HG02938 (cell line): ENCODE results near the gene ARAF.

Experiments
- ATAC-seq: cut with Tn5 transposase; IDR thresholded peaks from one replicate; pipeline ENCODE4 v1.9.1; 2021; ENCODE audit warnings: mild to moderate bottlenecking, moderate library complexity; ENCODE audit not compliant: unreplicated experiment

ARAF gene

DNA sequence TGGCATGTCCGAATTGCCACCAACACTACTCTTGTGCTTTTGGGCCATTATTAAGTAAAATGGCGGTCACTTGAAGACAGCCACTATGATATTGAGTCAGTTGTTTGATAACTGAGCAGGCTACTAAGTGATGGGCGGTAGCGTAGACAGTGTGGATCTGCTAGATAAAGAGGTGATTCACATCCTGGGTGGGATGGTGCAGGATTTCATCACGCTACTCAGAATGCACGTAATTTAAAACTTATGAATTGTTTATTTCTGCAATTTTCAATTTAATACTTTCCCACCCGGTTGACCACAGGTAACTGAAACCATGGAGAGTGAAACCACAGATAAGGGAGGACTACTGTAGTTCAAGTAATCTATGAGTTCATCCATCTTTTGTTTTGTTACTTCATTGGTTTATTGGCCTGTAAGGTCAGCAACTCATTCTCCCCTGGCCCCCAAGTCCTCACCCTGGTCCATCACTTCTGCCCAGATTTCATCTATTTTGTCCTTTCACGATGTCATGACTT is 2.9 kb downstream of the ARAF start:
- ATAC-seq = no peak

DNA sequence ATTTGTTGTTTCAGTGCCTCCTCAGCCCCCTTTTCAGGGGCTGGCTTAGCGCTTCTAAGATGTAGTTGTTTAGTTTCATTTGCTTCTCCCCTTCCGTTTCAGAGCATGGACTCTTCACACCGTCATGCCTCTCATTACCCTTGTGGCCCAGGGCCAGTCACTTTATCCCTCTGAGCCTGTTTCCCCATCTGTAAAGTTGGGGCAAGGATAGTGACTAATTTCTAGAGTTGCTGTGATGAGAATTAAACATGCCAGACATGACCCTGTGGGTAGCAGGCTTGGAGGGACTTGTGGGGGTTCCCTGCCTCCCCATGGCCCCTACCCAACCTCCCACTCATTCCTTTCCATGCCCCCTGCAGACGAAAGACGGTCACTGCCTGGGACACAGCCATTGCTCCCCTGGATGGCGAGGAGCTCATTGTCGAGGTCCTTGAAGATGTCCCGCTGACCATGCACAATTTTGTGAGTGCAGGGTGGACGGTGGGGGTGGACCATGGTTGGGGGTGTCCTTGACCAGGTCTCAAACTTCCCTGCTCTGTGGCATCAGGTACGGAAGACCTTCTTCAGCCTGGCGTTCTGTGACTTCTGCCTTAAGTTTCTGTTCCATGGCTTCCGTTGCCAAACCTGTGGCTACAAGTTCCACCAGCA is 3.6 kb downstream of the ARAF start:
- no peak for ATAC-seq

DNA sequence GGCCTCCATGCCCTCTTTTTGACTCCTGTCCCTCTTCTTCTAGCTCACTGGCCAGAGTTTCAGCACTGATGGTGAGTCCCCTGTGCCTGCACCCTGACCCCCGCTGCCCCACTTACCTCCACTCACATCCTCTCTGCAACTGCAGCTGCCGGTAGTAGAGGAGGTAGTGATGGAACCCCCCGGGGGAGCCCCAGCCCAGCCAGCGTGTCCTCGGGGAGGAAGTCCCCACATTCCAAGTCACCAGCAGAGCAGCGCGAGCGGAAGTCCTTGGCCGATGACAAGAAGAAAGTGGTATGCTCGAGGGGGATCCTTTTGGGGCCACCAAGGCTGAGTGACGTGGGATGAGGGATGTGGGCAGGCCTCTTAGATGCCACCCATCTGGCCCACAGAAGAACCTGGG is 5.8 kb downstream of the ARAF start:
- no peak for ATAC-seq

DNA sequence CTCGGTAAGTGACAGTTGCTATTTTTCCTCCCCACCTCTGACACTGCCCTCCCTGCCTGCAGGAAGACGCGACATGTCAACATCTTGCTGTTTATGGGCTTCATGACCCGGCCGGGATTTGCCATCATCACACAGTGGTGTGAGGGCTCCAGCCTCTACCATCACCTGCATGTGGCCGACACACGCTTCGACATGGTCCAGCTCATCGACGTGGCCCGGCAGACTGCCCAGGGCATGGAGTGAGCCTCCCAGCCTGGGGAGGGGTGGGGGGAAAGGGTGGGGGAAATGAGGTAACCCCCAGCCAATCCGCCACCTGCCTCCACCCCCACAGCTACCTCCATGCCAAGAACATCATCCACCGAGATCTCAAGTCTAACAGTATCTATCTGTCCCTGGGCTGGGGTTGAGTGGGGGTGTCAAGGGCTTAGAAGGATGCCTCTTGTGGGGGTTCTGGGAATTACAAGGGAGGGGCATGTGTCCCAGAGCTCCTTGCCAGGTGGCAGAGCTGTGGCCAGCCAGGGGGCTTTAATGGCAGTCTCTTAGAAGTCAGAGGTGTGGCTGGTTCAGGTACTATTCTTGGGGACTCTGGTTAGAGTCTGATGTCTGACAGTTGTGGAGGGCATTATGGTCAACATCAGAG is 7.8 kb downstream of the ARAF start:
- no peak for ATAC-seq

DNA sequence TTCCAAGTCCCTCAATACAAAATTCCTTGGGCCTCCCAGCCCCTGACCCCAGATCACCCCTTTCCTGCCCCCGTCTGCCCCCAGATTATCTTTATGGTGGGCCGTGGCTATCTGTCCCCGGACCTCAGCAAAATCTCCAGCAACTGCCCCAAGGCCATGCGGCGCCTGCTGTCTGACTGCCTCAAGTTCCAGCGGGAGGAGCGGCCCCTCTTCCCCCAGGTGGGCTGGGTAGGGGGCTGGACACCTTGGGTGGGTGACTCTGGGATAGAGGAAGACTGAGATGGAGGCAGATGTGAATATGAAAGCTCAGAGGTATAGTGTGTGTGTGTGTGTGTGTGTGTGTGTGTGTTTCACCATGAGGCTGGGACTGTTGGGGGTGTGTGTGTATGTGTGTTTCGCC is 9.8 kb downstream of the ARAF start:
- no peak for ATAC-seq

DNA sequence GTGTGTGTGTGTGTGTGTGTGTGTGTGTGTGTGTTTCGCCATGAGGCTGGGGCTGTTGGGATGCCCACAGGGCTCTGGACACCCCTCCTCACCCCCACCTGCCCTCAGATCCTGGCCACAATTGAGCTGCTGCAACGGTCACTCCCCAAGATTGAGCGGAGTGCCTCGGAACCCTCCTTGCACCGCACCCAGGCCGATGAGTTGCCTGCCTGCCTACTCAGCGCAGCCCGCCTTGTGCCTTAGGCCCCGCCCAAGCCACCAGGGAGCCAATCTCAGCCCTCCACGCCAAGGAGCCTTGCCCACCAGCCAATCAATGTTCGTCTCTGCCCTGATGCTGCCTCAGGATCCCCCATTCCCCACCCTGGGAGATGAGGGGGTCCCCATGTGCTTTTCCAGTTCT is 10.2 kb downstream of the ARAF start:
- no peak for ATAC-seq

DNA sequence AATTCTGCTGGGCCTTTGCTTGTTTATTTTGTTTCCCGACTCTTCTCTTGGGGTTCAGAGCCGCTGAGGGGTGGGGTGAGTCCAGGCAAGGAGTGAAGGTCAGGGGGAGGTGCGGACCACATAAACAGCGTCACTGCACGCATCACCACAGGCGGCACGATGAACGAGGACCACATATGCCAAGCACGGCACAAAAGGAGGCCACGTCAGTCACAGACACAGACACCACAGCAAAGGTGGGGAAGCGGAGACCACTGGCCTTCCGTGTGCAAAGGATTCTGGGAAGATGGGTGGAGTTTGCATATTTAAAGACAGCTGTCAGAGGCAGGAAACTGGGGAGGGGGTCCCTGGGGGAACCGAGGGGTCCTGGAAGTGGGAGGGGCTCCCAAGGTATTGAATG is 10.9 kb downstream of the ARAF start:
- ATAC-seq = no peak

DNA sequence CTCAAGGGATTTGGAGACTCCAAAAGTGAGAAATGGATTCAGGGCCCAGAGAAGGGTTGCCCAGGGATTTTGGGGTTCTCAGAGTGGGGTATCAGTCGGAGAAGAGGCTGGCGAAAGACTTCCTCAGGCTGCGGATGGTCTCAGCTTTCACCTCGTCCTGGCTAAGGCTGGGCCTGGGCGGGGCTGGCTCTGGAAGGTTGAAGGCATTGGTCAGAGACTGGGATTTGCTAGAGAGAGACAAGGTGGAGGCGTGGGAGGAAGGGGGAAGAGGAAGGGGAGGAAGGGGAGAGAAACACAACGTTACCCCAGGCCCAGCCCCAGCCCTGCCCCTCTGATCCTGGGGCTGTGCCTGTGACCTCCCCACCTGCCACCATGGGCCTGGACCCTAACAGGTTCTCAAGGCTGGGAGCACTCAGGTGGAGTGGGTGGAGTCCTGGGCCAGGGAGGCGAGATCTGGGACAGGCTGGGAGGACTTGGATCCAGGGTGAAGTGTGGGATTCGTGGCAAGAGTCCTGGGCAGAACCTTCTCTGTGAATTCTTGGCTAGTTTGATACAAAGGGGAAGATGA is 11.9 kb downstream of the ARAF start:
- ATAC-seq = no peak

DNA sequence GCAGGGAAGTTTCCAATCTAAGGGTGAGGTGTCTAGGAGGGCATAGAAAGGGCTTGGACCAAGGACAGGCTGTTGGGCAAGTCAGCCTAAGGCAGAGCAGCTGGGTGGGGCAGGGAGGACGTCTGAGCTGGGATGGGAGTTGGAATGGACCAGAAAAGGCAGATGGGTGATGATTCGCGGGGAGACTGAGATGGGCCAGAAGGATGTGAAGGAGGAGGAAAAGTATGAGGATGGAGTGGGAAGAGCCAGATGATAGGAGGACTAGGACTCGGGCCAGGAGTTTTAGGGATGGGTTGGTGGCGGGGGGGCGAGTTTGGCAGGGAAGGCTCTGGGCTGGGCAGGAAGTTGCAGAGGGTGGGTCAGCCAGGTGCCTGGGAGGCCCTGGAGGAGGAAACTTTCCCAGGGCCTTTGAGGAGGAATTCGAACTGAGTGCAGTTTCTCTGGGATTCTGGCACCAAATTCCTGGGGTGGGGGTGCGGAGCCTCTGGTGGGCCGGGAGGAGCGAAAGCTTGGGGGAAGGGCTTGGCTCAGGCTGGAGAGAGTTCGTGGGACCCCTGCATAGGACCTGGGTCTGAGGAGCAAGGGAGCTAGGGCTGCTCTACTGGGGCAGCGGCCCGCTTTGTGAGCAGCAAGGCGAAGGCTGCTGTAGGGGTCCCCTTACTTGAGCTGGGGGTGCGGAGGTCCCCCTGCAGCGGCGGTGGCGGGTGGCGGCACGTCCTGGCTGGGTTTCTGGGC is 12.5 kb downstream of the ARAF start:
- no peak for ATAC-seq

DNA sequence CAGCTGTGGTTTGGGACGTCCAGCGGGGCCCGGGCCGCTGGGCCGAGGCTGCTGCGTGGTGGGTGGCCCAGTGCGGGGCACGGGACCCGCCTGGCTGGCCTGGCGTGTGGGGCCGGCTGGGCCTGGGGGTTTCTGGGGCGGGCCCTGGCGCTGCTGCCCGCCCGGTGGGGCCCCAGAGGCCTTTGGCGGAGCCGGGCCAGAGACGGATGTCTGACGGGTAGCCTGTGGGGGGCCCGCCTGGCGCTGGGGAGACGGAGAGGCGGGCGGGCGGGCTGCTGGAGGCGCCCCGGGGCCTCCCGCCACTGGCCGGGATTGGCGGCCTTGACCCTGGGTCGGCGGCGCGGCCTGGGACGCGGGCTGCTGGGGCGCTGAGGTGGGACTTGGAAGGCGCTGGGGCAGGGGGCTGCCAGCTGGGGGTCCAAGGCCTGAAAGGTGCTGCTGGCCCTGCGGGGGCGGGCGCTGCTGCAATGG is 13.1 kb downstream of the ARAF start:
- ATAC-seq = no peak

DNA sequence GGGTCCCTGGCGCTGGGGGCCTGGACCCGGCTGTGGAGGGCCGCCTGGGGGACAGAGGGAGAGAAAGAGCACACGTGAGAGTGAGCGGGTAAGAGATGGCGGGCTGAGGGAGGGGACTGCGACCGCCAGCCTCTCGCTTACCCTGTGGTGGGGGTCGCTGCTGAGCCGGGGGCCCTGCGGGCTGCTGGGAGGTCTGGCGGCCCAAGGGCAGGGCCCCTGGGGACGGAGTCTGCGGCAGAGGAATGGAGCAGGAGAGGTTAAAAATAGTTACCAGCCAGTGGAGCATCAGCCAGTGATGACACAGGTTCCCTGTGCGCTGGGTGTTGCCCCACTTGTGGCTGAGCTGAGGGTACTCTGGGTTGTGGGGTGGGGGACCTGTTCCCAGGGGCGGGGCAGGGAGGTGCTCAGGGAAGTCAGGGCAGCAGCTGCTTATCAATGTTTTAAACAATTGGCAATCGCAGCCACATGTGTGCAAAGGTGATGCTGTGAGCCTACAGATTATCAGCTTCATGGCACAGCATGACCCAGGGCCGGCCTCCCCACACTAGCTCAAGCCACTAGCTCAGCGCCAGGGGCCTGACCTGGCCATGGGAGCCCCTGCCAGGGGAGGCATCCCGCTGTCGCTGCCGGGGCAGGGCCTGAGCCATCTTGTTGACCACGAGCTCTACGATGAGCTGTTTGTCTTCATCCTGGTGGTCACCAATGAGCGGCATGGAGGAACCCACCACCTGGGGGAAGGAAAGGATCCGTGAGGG is 13.7 kb downstream of the ARAF start:
- ATAC-seq = no peak

DNA sequence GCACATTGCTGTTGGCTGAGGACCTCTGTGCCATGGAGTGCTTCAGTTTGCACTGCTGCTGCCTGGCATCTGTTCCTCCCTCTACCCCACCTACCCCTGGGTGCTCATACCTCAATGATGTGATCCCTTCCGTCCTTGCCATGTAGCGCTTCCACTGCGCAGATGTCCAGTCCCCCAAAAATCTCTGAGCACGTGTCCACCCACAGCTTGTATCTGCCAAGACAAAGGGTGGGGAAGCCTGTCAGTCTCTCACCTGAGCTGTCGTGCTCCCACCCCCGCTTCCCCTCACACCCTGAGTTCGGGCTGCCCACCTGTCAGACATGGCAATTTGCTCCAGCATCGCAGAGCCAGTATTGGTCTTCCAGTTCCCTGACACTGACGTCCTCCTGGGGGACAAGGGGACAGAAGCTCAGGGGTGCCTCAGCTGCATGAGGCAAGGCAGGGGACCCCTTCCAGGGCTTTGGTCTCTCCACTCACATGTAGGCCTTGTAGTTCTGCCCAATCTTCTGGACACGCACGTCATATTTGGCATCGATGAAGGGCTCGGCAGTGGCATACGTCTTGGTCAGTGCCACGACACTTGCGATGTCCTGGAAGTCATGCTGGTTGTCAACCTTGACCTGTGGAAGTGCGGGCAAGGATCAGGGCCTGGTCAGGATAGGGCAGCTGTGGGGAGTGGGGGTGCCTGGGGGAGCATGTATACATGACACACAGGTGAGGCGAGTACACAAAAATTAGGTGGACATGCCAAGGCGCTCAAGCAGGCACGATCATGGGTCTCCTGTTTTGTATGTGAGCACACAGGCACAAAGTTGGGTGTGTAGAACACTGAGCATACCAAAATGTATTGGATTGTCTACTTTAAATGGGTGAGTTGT is 15.3 kb downstream of the ARAF start:
- ATAC-seq = no peak

DNA sequence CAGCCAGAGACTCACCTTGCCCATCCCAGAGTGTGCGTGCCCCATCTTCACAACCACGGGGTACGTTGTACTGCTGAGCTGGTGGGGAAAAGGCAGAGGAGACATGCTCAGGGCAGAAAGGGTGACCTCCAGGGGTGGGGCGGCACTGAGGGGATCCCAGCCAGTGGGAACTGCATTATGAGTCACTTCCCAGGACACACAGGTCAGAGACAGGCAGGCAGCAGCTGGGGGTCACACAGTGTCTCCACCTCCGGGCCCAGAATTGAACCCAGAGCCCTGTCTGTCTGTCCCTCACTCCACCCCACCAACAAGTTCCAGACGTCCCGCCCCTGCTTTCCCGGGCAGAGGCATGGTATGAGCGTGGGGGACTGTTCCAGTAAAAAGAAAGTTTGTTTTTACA is 16.4 kb downstream of the ARAF start:
- ATAC-seq = no peak

DNA sequence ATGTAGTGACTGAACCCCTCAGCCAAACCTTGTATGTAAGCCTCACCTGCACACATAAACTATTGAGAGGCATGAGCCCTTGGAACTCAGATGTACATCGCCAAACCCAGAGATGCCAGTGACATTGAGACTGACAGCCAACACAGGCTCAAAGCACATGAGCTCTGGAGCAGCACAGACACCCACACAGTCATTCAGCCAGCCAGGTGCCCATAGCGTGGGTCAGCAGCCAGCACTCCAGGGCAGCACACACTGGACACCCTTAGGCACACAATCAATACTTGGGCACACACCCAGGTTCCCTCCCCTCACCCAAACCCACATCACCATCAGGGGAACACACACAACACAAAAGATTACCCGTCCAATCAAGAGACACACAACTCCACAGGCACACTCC is 16.9 kb downstream of the ARAF start:
- no peak for ATAC-seq

DNA sequence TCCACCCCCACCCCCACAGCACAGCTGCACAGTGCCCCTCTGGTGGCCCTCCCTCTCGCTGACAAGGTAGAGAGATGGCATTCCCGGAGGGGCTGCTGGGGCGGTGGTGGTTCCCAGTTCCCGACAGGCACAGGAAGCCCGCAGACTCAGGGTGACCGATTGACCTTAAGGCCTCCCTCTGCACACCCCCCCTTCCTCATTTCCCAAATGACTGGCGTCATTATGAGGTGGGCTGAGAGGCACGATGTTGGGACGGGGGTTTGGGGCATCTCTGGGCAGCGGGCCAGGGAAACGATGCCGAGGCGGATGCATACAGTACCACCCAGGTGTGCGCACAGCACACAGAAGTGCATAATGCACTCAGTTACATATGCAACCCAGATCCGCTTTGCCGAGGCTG is 17.7 kb downstream of the ARAF start:
- no peak for ATAC-seq

DNA sequence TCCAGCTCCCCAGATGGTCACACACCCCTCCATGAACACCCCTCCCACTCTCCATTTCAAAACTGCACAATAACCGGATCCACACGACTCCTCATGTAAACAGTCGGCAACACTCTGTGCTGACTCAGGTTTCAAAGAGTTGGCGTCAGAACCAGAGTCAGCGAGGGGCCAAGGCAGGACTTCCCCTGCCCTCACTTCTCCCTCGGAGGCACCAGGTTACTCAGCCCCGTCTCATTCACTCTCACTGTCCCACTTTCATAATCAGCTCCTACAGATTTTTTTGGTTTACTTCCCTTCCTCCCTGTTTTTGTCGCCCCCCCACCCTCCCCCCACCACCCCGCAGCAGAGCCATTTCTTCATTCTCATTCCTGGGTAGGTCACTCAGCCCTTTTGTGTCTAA is 18.5 kb downstream of the ARAF start:
- ATAC-seq = no peak

DNA sequence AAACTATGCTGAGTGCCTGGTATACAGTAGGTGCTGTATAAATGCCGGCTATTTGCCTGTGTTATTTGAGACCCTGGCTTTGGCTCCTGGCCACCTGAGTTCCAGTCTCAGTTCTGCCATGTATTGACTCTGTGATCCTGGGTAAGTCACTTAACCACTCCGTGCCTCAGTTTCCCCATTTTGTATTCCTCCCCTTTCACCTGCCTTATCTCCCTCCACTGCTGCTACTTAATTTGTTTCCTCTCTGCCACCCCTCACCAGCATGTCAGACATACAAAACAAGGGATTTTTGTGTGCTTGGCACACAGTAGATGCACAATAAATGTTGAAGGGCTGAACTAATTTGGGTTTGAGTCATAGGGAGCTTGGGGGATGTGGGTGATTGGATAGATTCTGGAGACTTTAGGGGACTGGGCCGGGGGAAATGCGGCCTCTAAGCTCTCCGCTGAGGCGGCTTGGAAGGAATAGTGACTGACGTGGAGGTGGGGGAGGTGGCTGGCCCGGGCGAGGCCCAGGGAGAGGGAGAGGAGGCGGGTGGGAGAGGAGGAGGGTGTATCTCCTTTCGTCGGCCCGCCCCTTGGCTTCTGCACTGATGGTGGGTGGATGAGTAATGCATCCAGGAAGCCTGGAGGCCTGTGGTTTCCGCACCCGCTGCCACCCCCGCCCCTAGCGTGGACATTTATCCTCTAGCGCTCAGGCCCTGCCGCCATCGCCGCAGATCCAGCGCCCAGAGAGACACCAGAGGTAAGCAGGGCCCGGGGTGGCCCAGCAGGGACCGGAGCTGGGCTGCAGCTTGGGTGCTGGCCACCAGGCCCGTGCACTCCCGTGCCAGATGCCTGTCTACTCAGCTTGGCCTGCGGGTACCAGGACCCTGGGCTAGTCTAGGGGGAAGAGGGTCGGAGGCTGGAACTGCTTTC is 21.0 kb downstream of the ARAF start, which contains the start of gene TIMP1:
TSS of gene TIMP1 (plus strand) at position 706 of the 917 bp plus-strand sequence. CDS start 980 bp downstream, outside the sequence.
- ATAC-seq = peak; percentile 58

DNA sequence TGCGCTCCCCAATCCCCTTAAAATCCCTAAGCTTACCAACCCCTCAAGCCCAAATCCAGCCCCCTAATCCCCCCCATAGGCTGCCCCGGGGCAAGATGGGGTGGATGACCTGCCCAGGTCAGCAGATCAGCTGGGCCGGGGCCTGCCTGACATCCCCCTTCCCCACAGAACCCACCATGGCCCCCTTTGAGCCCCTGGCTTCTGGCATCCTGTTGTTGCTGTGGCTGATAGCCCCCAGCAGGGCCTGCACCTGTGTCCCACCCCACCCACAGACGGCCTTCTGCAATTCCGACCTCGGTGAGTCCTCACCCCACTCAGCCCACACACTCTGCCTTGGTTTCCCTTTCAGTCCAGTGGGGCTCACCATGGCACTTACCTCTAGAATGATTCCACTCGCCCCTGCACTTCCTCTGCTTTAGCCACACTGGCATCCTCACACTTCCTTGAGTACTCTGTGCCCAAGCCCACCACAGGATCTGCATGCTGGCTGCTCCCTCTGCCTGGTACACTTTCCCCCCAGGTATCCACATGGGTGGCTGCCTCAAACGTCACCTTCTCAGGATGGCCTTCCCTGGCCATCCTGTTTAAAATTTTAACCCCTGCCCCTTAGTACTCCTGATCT is 22.3 kb downstream of the ARAF start:
- no peak for ATAC-seq
